ENCODE data around the gene TNNT2.

TNNT2 gene

DNA sequence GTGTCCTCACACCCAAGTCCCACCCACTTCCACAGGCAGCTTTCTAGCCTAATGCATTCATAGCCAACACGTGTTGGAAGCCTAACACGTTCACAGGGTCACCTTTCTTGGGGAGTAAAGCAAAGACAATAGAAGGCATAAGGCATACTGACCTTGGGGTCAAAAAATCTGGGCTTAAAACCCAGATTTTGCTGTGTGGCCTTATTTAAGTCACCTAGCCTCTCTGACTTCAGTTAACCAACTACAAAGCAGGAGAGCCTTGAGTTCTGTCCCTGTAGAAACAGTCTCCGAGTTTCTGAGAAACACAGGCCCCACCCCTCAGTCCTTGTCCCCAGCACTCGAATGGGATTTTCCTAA is 1.4 kb downstream of the TNNT2 start:
- no peak for DNase-seq

DNA sequence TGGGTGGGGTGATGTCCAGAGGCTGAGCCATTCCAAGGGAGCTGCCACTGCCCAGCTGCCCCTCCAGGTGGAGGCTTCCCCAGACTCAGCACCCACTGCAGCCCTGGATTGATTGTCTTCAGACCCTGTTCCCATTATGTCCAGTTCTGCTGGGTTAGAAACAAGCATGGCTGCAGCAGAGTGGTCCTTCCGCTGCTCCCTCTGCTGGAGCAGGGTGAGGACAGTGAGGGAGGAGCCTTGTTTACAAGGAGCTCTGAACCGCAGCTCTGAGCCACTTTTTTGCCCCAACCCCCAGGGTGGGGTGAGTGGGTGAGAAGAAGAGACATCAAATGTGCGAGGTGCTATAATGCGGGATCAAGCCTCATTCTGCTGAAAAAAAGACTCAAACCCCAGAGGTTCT is 2.3 kb downstream of the TNNT2 start:
- no peak for DNase-seq

DNA sequence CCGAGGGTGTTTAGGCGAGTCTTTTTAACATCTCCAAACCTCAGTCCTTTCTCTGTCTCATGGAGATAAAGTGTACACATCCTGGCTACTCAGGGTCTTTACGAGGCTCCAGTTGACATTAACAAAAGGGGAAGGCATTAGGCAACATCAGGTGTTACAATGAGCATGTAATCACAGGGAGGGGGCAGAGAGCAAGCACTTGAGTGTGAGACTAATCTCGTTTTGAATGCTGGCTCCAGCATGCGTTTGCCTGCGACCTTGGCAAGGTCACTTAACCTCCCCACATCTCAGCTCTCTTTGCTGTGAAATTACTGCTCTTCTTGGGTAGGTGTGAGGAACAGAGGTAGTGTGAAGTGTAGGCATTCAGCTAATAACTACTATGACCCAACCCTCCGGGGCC is 3.1 kb downstream of the TNNT2 start:
- DNase-seq, result no peak

DNA sequence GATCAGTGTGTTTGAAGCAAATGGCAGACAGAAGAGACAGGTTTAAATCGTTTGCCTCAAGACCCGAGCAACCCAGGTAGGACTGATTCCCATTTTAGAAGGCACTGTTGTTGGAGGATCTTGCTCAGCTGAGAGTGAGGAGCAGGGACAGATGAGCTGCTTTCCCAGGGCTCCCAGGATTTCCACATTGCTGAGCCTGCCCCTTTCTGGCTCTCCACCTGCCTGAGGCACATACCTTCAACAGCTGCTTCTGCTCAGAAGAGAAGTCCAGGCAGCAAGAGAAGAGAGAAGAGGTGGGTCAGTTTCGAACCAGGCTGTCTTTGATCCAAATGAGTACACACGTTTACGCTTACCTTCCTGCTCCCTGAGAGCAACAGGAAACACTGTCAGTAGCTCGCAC is 5.7 kb downstream of the TNNT2 start:
- DNase-seq, result no peak

DNA sequence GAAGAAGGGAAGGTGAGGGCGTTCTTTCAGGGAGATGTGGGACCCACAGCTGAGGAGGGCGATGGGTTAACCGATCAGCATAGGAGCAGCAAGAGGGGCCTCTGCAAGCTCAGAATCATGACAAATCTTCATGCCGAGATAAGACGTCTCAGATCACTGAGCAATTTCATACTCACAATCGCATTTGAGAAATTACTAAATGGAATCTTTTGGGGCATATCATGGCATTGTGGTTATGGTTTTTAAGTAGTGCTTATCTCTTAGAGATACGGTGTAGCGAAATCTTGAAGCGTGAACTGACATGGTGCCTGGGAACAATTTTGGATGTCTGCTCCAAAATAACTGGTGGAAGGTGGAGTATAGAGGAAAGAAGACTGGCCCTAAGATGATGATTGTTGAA is 6.2 kb downstream of the TNNT2 start:
- DNase-seq, result no peak

DNA sequence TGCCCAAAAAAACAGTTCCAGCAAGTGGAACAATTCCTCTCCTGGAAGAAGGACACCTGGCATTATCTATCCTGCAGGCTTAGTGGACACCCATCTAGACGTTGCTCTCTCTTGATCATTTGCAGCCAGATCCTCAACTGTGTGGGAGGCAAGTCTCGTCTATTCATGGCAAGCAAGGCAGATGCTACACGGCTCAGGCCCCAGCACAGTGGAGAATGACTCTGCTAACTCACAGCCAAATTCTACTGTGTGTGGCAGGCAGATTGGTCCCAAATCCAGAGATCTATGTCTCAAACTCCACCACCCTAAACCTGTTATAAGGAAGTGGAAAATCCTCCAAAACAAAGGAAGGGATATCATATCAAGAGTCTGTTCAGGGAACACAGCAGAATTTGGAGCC is 7.0 kb downstream of the TNNT2 start:
- DNase-seq, result no peak

DNA sequence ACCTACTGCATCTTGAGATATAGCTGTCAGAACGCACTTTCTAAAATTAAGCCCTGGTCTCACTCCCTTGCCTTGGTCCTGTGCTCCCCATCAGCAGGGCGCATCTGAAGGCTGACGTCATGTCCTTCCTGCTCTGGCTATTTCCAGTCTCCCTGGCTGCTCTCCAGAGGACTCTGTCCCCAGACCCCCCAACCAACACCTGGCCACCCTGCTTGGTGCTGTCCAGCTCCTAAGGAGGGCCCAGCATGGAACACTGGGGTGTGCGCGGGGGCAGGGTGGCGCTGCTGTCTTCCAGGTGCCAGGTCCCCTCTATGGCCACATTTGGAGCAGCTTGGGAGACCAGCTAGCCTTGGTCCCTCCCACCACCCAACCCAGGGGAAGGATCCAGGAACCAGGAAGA is 8.3 kb downstream of the TNNT2 start:
- DNase-seq, result no peak

DNA sequence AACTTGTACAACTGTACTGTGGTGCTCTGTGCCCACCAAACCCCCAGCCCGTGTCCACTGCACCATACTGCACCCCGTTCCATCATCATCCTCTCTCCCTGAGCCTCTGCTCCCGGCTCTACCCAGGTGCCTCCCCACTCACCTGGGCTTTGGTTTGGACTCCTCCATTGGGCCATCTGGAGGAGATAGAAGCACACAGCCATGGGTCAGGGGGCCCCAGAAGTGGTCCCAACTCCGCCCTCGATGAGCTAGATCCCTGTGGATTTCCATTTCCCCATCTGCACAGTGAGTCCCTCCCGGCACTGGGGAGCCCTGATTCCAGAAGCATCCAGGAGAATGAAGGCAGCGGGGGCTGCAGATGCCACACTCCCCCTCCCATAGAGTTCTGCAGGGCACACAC is 10.8 kb downstream of the TNNT2 start:
- DNase-seq, result no peak

DNA sequence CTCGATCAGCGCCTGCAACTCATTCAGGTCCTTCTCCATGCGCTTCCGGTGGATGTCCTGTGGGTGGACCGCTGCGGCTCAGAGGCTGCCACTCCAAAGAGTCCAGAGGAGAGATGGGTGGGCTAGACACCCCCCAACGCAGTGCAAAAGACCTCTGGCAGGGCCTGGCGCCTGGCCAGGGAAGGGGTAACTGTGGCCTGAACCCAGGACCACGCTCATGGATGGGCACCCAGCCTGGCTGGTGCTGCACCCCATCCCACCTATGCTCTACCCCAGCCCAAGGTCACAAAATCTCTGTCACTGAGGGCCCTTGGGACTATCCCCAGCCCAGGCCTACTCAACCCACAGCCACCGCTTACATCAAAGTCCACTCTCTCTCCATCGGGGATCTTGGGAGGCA is 12.2 kb downstream of the TNNT2 start:
- no peak for DNase-seq

DNA sequence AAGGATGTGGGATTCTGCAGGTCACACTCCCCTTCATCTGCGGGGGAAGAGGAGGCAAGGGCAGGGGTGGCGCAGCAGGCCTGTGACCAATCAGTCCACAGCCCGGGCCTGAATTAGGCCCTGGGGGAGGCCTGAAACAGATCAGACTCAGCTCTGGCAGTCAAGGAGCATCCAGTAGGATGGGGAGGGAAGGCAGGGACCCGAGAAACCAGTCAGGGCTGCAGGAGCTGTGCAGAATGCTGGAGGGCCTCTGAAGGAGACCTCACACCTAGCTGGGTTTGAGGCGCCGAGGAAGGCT is 12.7 kb downstream of the TNNT2 start:
- DNase-seq, result no peak

DNA sequence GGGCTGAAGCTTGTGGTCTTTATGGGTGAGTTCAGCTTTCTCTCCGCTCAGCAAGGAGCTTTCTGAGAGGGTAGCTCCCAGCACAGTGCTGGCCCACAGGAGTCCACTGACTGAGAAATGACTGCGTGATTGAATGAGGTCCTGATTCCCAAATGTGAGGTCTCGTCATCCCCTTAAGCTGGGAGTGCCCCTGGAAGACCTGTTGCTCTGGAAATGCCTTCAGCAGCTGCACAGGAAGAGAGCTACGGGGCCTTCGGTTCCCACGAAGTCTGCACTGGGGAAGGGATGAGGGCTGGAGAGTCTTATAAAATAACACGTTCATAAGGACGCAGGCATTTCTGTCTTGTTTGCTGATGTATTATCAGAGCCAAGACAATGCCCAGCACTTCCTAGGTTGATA is 14.0 kb downstream of the TNNT2 start:
- no peak for DNase-seq

DNA sequence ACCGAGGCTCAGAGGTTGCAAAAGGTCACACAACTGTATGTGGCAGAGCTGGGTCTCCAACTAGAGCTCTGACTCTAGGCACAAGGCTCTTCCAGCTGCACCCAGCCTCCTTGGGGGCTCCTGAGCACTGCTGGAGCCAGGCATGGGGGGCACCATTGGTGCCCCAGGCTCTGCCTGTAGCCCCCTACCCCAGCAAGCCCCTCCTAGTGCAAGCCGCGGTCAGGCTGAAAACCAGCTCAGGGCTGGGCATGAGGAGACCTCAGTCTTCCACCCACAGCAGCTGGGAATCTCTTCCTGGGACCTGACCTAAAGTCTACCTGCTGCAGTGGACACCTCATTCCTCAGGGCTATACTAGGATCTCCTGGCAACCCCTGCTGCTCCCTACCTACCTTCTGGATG is 14.6 kb downstream of the TNNT2 start:
- DNase-seq, result no peak

DNA sequence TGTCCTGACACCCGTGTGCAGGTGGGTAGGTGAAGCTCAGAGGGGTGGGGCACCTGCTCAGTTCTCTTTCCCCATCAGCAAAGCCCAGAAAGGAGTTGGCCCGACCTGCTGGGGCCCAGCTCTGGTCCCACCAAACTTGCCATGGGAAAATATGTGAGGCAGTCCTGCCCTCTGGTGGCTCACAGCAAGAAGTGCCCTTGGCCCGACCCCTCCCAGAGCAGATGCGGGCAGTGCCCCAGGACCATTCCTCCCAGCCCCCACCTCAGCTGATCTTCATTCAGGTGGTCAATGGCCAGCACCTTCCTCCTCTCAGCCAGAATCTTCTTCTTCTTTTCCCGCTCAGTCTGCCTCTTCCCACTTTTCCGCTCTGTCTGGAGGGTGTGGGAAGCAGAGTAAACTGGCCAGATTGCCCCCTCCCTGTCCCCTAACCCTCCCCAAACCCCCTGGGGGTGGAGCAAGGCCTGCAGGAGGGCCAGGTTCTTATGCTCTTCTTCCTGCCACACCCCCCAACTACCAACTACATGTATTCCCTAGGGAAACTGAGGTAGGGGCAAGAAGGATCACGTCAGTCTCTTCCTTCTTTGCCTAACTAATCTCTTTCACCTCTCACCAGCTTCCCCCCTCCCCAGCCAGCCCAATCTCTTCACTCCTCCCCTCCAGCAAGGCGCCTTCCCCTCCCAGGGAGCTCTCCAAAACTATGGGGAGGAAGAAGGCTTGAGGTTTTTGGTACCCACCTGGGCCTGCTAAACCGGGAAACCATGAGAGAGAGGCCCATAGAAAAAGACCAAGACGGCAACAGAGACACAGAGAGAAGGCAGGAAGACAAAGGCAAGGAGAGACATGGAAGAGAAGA is 15.6 kb downstream of the TNNT2 start:
- DNase-seq, result no peak

DNA sequence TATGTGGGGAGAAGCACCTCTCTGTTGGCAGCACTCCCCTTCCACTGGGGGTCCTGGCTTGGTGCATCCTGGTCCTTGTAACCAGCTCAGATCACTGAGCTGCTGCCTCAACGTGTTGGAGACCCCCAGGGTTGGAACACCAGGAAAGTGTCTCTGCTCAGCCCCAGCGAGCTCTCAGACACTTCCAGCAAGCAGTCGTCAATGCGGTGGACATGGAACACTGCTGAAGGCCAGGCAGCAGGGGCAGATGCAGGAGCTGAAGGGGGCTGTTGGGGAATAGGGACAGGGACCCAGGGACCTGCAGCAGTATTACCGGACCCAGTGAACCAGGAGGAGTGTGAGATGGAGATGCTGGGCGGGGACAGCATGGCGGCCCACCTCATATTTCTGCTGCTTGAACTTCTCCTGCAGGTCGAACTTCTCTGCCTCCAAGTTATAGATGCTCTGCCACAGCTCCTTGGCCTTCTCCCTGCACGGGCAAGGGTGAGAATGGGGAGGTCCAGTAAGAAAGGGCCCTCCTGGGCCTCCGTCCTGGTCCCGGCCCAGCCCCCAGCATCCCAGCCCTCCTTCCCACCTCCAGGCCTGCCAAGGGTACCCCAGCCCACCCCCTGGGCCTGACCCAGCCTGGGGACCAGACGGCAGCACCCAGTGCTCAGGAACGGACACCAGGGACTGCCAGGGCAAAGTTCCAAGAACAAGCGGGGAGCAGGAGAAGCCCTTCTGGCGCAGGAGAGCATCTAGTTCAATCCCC is 16.4 kb downstream of the TNNT2 start:
- DNase-seq, result no peak

DNA sequence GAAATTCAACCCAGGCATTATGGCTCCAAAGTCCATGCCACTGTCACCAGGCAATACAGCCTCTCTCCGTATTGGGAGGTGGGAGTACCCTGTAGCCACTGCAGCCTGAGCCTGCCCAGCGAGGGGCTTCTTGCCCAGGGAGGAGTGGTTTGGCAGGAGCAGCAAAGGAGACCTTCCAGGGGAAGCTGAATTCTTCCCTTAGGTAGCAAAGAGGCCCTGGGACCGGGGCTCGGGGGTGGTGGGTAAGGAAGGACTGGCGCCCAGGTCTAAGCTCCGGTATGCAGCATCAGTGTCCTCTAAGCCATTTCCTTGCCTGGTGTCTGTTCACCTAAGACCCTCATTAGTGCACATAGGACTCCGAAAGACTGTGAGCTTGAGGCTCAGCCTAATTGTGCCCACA is 17.0 kb downstream of the TNNT2 start:
- DNase-seq, result no peak

DNA sequence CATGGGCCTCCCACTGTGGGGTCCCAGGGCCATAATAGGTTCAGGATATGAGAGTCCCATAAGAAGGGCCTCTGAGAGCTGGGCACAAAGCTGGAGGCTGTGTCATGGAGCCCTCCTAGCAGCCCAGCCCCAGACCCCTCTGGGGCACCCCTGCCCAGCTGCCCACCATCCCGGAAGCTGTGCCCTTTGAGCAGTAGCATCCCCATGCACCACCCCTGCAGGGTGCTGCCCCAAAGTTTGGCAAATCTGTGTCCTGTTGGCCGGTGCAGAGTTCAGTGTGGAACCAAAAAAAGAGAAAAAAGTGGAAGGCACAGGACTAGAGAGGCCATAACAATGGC is 17.6 kb downstream of the TNNT2 start:
- DNase-seq, result no peak

DNA sequence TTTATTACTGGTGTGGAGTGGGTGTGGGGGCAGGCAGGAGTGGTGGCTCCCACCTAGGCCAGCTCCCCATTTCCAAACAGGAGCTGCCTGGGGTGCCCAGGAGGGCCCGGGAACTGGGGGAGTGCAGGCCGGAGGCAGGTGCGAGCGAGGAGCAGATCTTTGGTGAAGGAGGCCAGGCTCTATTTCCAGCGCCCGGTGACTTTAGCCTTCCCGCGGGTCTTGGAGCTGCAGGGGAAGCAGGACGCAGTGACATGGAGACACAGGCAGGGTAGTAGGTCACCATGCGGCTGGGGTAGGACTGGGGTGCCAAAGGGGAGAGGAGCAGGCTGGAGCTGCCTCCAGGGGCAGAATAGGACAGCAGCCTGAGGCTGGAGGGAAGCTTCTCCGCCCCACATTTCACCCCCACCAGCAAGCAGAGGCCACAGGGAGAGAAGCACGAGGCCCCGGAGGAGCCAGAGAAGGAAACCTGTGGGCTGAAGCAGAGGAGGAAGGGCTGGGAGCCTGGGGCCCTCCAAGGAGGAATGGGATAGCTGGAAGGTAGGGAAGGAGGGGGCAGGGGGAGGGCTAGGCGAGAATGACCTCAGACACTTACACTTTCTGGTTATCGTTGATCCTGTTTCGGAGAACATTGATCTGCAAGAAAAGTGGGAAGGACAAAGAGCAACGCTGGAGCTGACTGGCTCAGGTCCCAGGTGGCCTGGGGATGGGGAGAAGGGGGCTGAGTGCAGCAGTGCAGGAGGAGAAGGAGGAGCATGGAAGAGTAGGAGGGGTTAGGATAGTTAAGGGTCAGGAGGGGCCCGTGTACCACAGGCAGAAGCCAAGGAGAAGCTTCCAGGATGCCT is 18.2 kb downstream of the TNNT2 start:
- no peak for DNase-seq

DNA sequence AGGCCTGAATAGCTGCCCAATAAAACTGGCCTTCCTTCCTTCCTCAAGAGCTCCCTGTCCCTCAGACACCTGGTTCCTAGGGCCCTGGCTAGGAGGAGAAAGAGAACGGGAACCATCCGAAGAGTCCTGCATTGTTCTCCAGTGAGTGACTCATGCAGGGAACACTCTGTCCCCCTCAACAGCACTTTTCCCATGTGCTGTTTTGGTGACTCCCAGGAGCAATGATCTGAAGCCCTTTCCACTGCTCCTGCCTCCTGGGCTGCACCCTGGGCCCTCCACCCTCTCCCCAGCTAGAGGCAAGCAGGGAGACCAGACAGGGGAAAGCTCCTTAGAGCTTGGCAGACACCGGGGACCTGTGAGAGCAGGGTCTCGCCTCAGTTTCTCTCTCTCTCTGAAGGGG is 18.9 kb downstream of the TNNT2 start:
- DNase-seq, result no peak

DNA sequence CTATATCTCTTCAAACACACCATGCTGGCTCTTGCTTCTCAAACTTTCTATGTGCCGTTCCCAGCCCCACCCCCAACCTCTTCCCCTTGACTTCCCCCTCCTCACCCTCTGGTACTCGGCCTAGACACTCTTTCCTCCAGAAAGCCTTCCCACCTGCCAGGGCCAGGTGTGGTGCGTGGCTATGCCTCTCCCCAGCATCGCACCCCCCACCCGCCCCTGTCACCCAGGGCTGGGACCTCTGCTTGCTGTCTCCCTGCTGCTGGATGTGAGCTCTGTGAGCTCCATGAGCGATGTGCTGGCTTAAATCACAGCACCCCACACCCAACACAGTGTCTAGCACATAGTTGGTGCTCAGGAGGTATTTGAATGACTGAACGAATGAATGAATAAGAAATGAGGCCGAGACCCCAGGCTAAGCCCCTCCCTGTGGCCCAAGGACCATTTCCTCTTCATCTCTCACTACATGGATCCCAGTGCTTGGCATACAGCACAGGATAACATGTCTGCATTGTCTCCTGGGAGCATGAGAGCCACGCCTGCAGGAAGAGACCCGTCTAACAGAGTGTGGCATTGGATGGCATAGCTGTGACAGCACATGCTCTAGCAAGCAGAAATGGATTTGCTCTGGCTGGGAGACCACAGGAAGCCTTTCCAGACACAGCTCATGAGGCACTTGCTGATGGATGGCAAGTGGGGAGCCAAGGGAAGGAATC is 19.7 kb downstream of the TNNT2 start:
- no peak for DNase-seq

DNA sequence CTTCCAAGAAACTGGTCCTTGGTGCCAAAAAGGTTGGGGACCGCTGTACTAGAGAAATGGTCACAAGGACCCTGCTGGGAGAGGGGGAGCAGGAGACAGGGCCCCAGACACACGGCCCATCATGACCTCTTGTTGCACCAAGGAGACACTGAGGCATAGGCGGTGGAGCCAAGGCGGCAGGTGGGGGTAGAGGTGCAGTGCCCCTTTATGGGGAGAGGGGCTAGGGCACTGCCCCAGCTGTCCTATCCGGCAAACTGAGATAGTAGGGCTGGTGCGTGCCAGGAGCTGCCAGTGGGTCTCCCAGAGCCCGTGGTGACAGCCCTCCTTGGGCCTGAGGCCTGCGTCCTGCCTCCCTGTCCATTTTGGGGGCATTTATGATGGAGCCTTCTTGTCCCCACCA is 20.3 kb downstream of the TNNT2 start:
- DNase-seq, result no peak

DNA sequence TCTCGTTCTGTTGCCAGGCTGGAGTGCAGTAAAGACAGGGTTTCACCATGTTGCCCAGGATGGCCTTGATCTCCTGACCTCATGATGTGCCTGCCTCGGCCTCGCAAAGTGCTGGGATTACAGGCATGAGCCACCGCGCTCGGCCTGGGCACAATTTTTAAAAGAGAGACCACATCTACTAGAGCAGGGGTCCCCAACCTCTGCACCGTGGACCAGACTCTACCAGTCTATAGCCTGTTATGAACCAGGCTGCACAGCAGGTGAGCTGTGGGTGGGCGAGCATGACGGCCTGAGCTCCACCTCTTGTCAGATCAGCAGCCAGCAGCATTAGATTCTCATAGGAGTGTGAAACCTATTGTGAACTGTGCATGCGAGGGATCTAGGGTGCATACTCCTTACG is 20.8 kb downstream of the TNNT2 start:
- no peak for DNase-seq

DNA sequence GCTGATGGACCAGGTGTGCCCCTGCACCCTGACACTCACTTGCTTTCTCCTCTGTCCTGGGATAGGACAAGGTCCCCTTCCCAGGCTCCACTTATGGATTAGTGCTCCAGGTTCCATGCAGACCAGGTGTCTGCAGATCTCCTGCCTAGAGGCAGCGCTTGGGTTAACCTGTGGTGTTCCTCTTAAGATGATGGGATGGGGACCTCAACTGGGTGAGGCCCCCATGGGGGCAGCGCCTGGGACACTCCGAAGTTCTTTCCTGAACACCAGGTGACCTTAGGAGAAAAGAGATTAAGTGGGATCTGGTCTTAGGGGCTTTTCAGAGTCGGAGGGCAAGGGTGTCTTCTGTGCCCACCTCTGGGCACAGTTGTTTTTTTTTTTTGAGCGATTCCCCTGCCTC is 21.2 kb downstream of the TNNT2 start:
- DNase-seq, result no peak

DNA sequence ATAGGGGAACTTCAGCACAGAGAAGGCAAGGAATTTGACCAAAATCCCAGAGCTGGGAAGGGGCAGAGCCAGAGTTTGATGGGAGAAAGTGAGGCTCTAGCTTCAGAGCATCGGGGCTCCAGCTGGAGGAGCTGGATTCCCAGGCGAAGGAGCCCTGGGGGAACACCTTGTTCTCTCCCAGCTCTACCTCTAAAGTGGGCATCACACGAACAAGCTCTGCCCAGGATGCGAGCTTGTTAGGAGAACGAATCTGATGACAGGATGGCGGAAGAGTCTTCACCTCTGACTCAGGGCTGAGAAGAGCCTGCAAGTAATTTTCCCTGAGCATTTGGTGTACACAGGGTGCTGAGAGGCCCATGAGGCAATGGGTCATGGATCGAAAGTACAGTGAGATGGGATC is 22.0 kb downstream of the TNNT2 start:
- no peak for DNase-seq

DNA sequence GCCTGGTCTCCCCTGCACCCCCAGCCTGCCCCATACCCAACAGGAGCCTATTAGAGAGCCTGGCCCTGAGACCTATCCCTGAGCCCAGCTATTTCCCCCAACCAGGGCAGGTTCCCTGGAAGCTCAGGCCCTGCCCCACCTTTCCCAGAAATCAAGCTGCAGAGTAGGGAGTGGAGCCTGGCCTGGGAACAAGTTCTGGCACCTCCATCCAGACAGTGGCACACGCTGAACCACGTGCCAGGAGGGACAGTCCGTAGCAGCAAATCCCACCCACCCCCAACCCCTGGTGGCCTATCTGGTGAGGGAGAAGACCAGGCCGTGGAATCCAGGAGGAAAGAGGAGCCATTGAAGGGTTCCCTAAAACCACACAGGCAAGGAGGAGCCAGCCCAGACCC is 22.6 kb downstream of the TNNT2 start:
- no peak for DNase-seq
